Large intestine (tissue), 3 donors: ENCODE measurements around the gene MYO5A. TPM values are rescaled to one million over a fixed set of nuclear protein-coding genes. Genes with fewer than 3 reads are reported as not detected.
"Not testable (repeated sequence)": the region's sequence is repeated elsewhere in the genome, so short reads cannot be mapped to it uniquely, and the experiment has no call there.

Source experiments
- DNase-seq, 2 donors: peaks; one replicate each; pipeline versions ENCODE4 v3.0.0 to v3.0.0-alpha.2; 2013
- H3K27ac ChIP-seq: one replicate; pipeline ENCODE4 v1.5.1; 2013; ENCODE audit warnings: low read length
- H3K27me3 ChIP-seq: 2 replicates; pipeline ENCODE4 v1.6.1; 2013; ENCODE audit warnings: low read length; ENCODE audit not compliant: control insufficient read depth, insufficient read depth
- H3K36me3 ChIP-seq: 2 replicates; pipeline ENCODE4 v1.6.1; 2013; ENCODE audit warnings: low read length; ENCODE audit not compliant: control insufficient read depth, insufficient read depth
- H3K4me1 ChIP-seq: one replicate; pipeline ENCODE4 v1.6.1; 2013; ENCODE audit warnings: low read length; ENCODE audit not compliant: control insufficient read depth, insufficient read depth
- H3K4me3 ChIP-seq: one replicate; pipeline ENCODE4 v1.5.1; 2013; ENCODE audit warnings: low read length
- H3K9me3 ChIP-seq: one replicate; pipeline ENCODE4 v1.6.1; 2013; ENCODE audit warnings: mild to moderate bottlenecking, low read depth, low read length, moderate library complexity; ENCODE audit not compliant: control insufficient read depth
- WGBS: methylation state at CpG from one replicate; pipeline ENCODE4 v1.1.5; 2013; ENCODE audit warnings: low lambda C conversion rate; ENCODE audit not compliant: insufficient coverage; 5-methylcytosine and 5-hydroxymethylcytosine counted together
- polyA plus RNA-seq: library from polyadenylated mRNA; unstranded; fragments of 120-200 nt; gene quantifications from one replicate; pipeline ENCODE4 v1.2.1, GENCODE V29; 2013

Gene MYO5A
- polyA plus RNA-seq, 1 donor = 6.0 TPM

DNA sequence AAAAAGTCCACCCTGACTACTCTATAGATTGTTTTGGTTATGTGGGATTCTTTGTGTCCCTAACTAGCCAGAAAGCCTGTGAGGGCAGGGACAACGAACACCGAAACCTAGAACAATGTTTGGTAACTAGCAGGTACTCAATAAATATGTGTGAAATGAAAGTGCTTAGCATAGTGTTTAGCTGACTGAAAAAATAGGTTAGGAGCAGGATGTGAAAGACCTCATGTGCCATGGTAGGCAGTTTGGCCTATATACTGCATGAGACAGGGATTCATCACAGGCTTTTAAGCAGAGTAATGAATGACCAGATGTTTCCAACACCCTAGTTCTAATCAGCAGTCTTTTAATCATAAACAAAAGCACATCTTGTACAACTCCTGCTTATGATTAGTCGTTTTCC, 64.2 kb downstream of the MYO5A start:
- no peak for DNase-seq
- 60% methylated on average over 1 of the region's 3 CpGs for WGBS
- Histone ChIP-seq H3K4me3 (no peak overlapping the region), H3K9me3 (peaks cover 7% of the 10 kb centered on the region), H3K27me3 (no peaks in the 10 kb centered on the region), H3K27ac (no peak overlapping the region), H3K36me3 (no peaks in the 10 kb centered on the region), H3K4me1 (no peaks in the 10 kb centered on the region)

DNA sequence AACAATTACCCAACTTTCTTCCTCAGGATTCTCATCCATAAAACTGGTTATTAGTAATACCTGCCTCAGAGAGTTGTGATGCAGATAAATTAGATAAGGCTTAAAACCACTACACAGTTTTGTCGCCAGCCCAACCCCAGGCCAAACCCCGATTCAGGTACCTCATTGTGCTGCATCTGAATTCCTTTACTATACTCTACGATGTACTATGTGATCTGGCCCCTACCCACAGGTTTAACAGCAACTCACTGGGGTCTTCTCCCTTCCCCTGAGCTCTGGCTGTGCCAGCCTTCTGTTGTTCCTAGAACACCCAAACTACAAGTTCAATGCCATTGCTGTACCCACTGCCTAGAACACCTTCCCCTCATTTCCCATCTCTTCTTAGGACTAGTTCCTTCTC, 64.6 kb downstream of the MYO5A start:
- Histone ChIP-seq H3K4me1 (no peaks in the 10 kb centered on the region), H3K9me3 (peaks cover 7% of the 10 kb centered on the region), H3K27ac (no peak overlapping the region), H3K4me3 (no peak overlapping the region), H3K36me3 (no peaks in the 10 kb centered on the region), H3K27me3 (no peaks in the 10 kb centered on the region)
- no CpG with 5 or more reads among the region's 3 CpGs for WGBS
- DNase-seq = no peak

DNA sequence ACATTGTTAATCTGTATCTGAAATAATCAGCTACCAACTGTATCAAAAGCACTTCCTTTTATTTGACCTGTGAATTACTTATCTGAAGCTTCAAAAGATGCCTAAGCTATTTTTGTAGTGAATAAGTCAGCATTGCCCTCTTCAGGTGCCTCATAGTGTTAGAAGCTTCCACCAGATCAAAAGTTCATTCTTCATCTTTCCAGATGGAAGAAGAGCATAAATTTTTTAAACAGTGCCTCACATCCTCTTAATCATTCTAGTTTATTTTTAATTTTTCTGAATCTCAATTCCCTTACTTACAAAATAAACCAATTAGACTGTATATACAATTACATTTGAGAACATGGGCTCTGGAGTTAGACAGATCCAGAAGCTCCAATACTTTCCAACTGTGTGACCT, 65.0 kb downstream of the MYO5A start:
- Histone ChIP-seq H3K4me3 (no peak overlapping the region), H3K36me3 (no peaks in the 10 kb centered on the region), H3K4me1 (no peaks in the 10 kb centered on the region), H3K27ac (no peak overlapping the region), H3K9me3 (peaks cover 7% of the 10 kb centered on the region), H3K27me3 (no peaks in the 10 kb centered on the region)
- no peak for DNase-seq

DNA sequence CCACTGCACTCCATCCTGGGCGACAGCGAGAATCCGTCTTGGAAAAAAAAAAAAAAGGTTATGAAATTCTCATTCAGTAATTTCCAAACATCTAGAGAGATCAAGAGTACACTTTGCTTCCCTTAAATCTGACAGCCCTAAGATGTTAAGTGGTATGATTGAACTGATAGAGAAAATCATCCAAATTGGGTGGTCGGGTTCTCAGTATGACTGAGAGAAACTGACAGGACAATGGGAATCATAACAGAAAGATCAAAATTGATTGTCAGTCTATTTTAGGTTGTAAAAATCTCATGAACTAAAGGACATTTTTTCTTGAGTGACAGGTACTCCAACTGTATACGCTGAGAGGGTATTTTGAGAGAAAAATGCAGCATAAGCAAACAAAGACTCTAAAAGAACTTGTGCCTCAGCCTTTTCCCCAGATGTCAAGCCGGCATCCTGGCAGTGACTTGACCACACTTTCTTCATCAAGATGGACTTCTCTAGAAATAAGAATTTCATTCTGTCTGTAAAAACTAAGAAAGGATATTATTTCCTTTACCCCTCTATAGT, 65.8 kb downstream of the MYO5A start:
- no peak for DNase-seq
- H3K27me3 ChIP-seq = no peaks in the 10 kb centered on the region
- H3K4me3 ChIP-seq = no peak overlapping the region
- peaks cover 7% of the 10 kb centered on the region for H3K9me3 ChIP-seq
- 80% methylated on average over 1 of the region's 6 CpGs for WGBS
- H3K27ac ChIP-seq = no peak overlapping the region
- H3K4me1 ChIP-seq = no peaks in the 10 kb centered on the region
- H3K36me3 ChIP-seq = no peaks in the 10 kb centered on the region

GRCh38 chr15:52459701-52460100, 69.0 kb downstream of the MYO5A start:
- H3K4me1 ChIP-seq, H3K9me3 ChIP-seq, H3K36me3 ChIP-seq, DNase-seq, H3K27ac ChIP-seq, H3K4me3 ChIP-seq, H3K27me3 ChIP-seq: not testable (repeated sequence)
- no CpG with 5 or more reads among the region's 31 CpGs for WGBS

GRCh38 chr15:52459265-52459664, 69.4 kb downstream of the MYO5A start:
- not testable (repeated sequence) for H3K27me3 ChIP-seq, H3K9me3 ChIP-seq, H3K36me3 ChIP-seq, H3K27ac ChIP-seq, DNase-seq, H3K4me1 ChIP-seq, H3K4me3 ChIP-seq
- WGBS = 0% methylated on average over 1 of the region's 9 CpGs

- Histone ChIP-seq H3K27me3 (no peaks in the 10 kb centered on the region), H3K27ac (no peak overlapping the region), H3K4me1 (no peaks in the 10 kb centered on the region), H3K4me3 (no peak overlapping the region), H3K36me3 (no peaks in the 10 kb centered on the region), H3K9me3 (no peaks in the 10 kb centered on the region)
- WGBS = 83% methylated on average over 1 of the region's 6 CpGs
- no peak for DNase-seq
Observed at GRCh38 chr15:52448011-52448890, 80.4 kb downstream of the MYO5A start.

GRCh38 chr15:52445954-52446353, 82.7 kb downstream of the MYO5A start:
- Histone ChIP-seq H3K27ac (no peak overlapping the region), H3K4me3 (no peak overlapping the region)
- no CpG with 5 or more reads among the region's 3 CpGs for WGBS

GRCh38 chr15:52445553-52445952, 83.1 kb downstream of the MYO5A start:
- no peak overlapping the region for H3K27ac ChIP-seq
- H3K27me3 ChIP-seq = no peaks in the 10 kb centered on the region
- no peak for DNase-seq
- 100% methylated on average over 1 of the region's 7 CpGs for WGBS
- H3K9me3 ChIP-seq = no peaks in the 10 kb centered on the region
- H3K36me3 ChIP-seq = no peaks in the 10 kb centered on the region
- H3K4me3 ChIP-seq = no peak overlapping the region
- H3K4me1 ChIP-seq = no peaks in the 10 kb centered on the region

More at GRCh38 chr15:52445954-52446353, 82.7 kb downstream of the MYO5A start:
- H3K4me1 ChIP-seq = no peaks in the 10 kb centered on the region
- H3K9me3 ChIP-seq = no peaks in the 10 kb centered on the region
- no peaks in the 10 kb centered on the region for H3K36me3 ChIP-seq
- H3K27me3 ChIP-seq = no peaks in the 10 kb centered on the region
- no peak for DNase-seq

DNA sequence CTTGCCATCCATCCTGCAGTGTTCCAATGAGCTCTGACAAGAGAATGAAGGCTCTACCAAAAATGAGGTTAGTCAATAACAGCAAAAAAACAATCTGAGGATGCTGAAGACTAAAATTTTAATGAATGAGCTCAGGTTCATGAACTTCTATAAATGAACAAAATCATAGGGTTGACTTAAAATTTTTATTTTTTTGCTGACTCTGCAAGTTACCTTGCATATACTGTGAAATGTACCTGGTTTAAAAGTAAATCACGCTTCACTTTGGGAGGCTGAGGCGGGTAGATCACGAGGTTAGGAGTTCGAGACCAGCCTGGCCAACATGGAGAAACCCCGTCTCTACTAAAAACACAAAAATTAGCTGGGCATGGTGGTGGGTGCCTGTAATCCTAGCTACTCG, 85.5 kb downstream of the MYO5A start:
- not testable (repeated sequence) for DNase-seq, H3K4me3 ChIP-seq, H3K27ac ChIP-seq, H3K9me3 ChIP-seq, H3K27me3 ChIP-seq, H3K4me1 ChIP-seq, H3K36me3 ChIP-seq
- no CpG with 5 or more reads among the region's 6 CpGs for WGBS

- DNase-seq = no peak
- Histone ChIP-seq H3K9me3 (no peaks in the 10 kb centered on the region), H3K36me3 (no peaks in the 10 kb centered on the region), H3K27ac (no peak overlapping the region), H3K4me1 (no peaks in the 10 kb centered on the region), H3K4me3 (no peak overlapping the region), H3K27me3 (no peaks in the 10 kb centered on the region)
- no CpG with 5 or more reads among the region's 2 CpGs for WGBS
Observed at GRCh38 chr15:52441841-52442240, 86.8 kb downstream of the MYO5A start.
